GM12864 (cell line): ENCODE measurements around the gene LMNTD2.

Experiments used
- DNase-seq: peaks from one replicate; pipeline ENCODE4 v3.0.0-alpha.2; 2011; ENCODE audit warnings: low read depth
- H3K4me3 ChIP-seq: 2 replicates; pipeline ENCODE4 v1.5.1; 2011; ENCODE audit warnings: mild to moderate bottlenecking, low read depth, low read length, control low read depth
- TF ChIP-seq, protein P1 (sequence below): IDR thresholded peaks from 2 replicates; pipeline ENCODE4 v1.5.1; 2011; ENCODE audit warnings: low read depth, mild to moderate bottlenecking, moderate library complexity, low read length, control low read depth, inconsistent platforms; ENCODE audit errors: missing control alignments

The LMNTD2 gene

DNA sequence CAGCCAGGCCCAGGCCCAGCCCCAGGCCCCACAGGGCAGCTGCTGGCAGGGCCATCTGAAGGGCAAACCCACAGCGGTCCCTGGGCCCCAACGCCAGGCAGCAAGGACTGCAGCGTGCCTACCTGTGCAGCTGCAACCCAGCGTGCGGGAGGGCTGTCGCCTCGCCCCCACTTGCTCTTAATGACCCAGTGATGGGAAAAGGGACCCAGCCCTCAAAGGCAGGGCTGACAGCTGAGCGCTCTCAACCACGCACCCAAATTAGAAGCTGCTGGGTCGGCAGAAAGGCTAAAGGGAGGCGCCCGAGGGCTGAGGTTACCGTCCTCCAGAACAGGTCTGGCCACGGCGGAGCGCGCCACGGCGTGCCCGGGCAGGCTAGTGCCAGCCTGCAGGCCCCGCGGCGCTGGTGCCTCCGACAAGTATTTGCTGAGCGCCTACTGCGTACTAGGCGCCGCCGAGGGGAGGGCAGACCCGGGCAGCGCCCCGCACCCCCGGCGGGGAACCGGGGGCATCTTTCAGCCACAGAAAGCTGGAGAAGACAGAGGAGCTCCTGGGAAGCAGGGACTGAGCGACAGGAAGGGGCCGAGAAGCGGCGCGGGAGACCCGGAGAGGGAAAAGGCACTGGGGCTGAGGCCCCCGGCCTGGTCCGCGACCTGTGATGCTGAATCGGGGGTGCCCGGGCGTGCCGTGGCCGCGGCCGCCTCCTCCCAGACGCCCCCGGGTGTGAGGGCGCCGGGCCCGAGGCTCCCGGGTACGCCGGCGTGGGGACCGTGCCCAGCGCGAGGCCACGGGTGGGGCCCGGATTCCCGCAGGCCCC lies 25.9 kb downstream of the LMNTD2 start:
- TF ChIP-seq, protein P1, sequence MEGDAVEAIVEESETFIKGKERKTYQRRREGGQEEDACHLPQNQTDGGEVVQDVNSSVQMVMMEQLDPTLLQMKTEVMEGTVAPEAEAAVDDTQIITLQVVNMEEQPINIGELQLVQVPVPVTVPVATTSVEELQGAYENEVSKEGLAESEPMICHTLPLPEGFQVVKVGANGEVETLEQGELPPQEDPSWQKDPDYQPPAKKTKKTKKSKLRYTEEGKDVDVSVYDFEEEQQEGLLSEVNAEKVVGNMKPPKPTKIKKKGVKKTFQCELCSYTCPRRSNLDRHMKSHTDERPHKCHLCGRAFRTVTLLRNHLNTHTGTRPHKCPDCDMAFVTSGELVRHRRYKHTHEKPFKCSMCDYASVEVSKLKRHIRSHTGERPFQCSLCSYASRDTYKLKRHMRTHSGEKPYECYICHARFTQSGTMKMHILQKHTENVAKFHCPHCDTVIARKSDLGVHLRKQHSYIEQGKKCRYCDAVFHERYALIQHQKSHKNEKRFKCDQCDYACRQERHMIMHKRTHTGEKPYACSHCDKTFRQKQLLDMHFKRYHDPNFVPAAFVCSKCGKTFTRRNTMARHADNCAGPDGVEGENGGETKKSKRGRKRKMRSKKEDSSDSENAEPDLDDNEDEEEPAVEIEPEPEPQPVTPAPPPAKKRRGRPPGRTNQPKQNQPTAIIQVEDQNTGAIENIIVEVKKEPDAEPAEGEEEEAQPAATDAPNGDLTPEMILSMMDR: no peak
- H3K4me3 ChIP-seq: peak overlapping the region; percentile 94
- DNase-seq: no peak

DNA sequence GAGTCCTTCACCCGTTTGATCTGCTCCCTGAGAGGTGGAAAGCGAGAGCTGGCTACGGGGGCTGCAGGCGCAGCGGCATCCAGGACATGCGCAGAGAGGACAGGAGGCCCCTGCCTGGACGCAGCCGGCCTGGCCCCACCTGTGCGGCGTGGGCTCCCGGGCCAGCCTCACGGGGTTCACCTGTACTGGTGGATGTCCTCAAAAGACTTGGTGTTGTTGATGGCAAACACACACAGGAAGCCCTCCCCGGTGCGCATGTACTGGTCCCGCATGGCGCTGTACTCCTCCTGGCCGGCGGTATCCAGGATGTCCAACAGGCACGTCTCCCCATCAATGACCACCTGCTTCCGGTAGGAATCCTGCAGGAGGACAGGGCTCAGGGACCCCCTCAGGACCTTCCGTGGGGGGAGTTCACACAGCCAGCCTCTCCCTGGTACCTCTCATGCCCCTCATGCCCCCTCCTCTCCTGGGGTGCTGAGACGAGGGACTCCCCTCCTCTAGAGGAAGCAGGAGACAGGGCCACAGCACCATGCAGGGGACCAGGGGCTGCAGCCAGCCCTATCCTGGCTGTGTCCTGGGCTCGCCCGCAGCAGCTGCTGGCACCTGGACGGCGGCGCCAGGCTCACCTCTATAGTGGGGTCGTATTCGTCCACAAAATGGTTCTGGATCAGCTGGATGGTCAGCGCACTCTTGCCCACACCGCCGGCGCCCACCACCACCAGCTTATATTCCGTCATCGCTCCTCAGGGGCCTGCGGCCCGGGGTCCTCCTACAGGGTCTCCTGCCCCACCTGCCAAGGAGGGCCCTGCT lies 26.7 kb downstream of the LMNTD2 start:
- H3K4me3 ChIP-seq: peak overlapping the region; percentile 94
- TF ChIP-seq, protein P1: no peak

DNA sequence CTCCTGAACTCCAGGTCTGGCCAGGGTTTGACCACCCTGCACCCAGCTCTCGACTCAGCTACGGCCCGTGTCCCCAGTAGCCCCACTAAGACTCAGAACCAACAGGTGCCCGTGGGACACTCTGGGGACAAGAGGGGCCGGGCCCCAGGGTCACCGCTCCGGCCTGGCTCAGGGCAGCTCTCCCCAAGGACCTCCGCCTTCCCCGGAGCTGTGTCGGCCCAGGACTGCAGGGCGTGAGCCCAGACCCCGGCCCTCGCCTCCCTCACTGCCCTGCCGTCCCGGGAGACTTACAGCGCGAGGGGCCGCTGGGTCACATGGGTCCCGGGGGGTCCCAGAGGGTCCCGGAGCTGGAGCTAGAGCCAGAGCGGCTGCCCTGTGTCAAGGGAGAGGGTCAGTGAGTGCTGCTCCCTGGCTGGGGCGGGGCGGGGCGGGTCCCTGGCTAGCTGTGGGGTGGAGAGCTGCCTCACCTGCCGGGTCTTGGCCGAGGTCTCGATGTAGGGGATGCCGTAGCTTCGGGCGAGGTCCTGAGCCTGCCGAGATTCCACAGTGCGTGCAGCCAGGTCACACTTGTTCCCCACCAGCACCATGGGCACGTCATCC lies 27.5 kb downstream of the LMNTD2 start:
- no peak overlapping the region for H3K4me3 ChIP-seq
- TF ChIP-seq, protein P1: no peak
- DNase-seq: no peak

More for the DNA sequence above, 26.7 kb downstream of the LMNTD2 start:
- DNase-seq: no peak

DNA sequence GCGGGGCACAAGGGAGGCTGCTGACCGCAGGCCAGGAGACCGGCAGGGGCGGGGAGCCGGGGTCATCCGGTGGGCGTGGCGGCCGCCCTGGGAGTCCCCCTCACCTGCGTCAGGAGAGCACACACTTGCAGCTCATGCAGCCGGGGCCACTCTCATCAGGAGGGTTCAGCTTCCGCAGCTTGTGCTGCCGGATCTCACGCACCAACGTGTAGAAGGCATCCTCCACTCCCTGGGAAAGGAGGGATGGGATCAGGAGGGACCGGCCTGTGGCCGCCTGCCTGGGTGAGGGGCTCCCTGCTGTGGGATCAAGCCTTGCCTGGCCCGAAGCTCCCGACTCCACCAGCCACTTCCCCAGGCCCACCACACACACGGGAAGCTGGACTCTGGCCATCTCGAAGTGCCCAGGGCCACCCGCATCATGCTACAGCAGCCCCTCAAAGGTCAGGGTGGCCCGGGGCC lies 28.0 kb downstream of the LMNTD2 start:
- no peak for DNase-seq
- no peak overlapping the region for H3K4me3 ChIP-seq
- TF ChIP-seq, protein P1: no peak

DNA sequence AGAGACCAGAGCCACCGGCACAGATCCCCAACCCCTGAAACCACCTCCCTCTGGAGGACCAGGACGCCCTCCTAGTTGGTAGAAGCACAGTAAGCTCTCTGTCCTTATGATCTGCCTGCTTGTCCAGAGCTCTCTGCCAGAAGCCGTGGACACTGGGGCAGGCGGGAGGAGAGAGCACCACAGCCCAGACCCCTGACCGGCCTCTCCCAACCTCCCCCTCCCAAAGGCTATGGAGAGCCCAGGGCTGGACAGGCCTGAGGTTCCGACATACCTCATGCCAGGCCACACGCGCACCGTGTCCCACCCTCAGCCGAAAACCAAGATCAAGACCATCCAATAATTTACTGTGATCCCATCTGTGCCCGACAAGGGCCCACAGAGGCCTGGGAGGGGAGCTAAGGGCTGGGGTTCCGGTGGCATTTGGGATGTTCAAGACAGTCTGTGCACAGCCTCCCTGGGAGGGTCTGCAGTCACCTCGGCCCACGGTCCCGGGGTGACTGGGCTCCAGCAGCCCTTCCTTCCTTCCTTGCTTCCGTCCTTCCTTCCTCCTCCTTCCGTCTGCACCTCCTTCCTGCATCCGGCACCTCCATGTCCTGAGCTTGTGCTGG lies 28.5 kb downstream of the LMNTD2 start:
- TF ChIP-seq, protein P1: no peak
- DNase-seq: no peak
- no peak overlapping the region for H3K4me3 ChIP-seq

DNA sequence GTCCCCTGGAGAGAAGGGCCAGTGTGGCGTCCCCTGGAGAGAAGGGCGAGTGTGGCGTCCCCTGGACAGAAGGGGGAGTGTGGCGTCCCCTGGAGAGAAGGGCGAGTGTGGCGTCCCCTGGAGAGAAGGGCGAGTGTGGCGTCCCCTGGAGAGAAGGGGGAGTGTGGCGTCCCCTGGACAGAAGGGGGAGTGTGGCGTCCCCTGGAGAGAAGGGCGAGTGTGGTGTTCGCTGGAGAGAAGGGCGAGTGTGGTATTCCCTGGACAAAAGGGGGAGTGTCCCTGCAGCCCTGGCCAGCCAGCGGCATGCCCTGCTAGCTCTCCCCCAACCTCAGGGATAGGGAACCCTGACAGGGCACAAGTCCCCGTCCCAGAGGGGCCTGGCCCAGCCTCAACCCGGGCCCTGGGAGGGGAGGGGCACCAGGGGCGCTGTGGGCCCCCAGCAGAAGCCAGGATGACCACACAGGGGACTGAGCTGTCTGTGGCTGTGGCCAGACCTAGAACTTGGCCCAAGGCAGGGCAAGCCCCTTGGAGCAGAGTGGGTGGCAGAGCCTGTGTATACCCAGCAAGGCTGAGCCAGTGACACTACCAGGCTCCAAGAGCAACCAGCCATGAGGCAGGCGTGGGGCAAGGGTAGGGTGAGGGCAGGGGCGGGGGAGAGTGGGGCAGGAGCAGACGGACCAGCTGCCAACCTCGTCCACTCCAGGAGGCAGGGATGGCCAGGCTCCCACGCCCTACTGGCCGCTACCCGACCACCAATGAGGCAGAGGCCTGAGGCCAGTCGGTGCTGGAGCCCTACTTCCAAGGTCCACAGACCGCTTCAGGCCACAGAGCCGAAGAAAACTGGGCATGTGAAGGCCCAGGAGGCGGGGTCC lies 29.3 kb downstream of the LMNTD2 start:
- TF ChIP-seq, protein P1: no peak
- no peak for DNase-seq
- H3K4me3 ChIP-seq: no peak overlapping the region
